Breast epithelium (tissue), 3 donors: ENCODE results near the gene ARFGAP1.

Experiments used
- POLR2A ChIP-seq: fragments of 450-650 bp; IDR thresholded peaks from one replicate; pipeline ENCODE4 v1.6.1; 2016; ENCODE audit warnings: antibody characterized with exemption, mild to moderate bottlenecking, moderate library complexity
- TF ChIP-seq, protein P1 (sequence below), 3 donors: fragments of 450-650 bp; IDR thresholded peaks; one replicate each; pipeline ENCODE4 v1.5.1; 2016 to 2017; ENCODE audit warnings: antibody characterized with exemption in 3 of 3, mild to moderate bottlenecking in 3 of 3, moderate library complexity in 3 of 3

DNA sequence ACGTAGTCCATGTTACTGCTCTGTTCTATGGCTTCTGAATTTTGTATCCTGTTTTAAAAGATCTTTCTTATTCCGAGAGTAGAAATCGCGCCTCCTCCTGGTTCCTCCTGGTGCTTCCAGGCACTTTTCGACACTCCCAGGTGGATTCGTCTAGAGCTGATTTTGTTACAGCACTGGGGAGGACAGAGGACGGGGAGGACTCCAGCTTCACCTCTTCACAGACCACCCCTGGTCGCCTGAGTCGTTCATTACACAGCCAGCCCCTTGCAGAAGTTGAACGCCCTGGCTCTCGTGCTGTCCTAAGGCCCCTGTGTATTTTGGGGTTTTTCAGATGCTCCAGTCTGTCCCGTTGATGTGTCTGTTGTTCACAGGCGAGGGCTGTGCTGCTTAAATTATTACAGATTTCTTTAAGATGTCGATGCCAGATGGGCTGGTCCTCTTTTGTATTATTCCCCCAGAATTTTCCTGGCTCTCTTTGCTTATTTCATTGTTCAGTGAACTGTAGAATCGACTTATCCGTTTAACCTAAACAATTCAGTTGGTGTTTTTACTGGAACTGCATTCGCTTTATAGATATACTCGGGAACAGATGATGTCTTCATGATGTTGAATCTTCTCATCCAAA is 50.9 kb downstream of the ARFGAP1 start:
- TF ChIP-seq, protein P1, sequence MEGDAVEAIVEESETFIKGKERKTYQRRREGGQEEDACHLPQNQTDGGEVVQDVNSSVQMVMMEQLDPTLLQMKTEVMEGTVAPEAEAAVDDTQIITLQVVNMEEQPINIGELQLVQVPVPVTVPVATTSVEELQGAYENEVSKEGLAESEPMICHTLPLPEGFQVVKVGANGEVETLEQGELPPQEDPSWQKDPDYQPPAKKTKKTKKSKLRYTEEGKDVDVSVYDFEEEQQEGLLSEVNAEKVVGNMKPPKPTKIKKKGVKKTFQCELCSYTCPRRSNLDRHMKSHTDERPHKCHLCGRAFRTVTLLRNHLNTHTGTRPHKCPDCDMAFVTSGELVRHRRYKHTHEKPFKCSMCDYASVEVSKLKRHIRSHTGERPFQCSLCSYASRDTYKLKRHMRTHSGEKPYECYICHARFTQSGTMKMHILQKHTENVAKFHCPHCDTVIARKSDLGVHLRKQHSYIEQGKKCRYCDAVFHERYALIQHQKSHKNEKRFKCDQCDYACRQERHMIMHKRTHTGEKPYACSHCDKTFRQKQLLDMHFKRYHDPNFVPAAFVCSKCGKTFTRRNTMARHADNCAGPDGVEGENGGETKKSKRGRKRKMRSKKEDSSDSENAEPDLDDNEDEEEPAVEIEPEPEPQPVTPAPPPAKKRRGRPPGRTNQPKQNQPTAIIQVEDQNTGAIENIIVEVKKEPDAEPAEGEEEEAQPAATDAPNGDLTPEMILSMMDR (IDR thresholded peaks at IDR 0.05): no peak
- no peak for TF ChIP-seq POLR2A
